Neural cell (in vitro differentiated cells): ENCODE data around the gene TMEM132A. TPM values are rescaled to one million over a fixed set of nuclear protein-coding genes. Genes with fewer than 3 reads are reported as not detected.

Experiments
- H2AFZ ChIP-seq: fragments of 200-600, 300-800 bp; sonication (generic), shearing (Covaris generic); 2 replicates; pipeline ENCODE4 v1.6.0; 2014; ENCODE audit warnings: low read depth, mild to moderate bottlenecking, antibody characterized with exemption, low read length, moderate library complexity
- H3F3A ChIP-seq: fragments of 200-600 bp; shearing (Covaris generic); 2 replicates; pipeline ENCODE4 v1.6.1; 2016; ENCODE audit warnings: mild to moderate bottlenecking, moderate library complexity, mixed read lengths, antibody characterized with exemption, low read length; ENCODE audit not compliant: insufficient read depth, poor library complexity, severe bottlenecking
- H3K27ac ChIP-seq: fragments of 200-600, 300-800 bp; sonication (generic), shearing (Covaris generic); 2 replicates; pipeline ENCODE4 v1.5.1; 2014; ENCODE audit warnings: mild to moderate bottlenecking, low read length, moderate library complexity
- H3K27me3 ChIP-seq: fragments of 300-800, 200-600 bp; sonication (generic), shearing (Covaris generic); 2 replicates; pipeline ENCODE4 v1.6.0; 2014; ENCODE audit warnings: mild to moderate bottlenecking, low read depth, low read length, moderate library complexity; ENCODE audit not compliant: insufficient read depth
- H3K36me3 ChIP-seq: fragments of 300-800, 200-600 bp; sonication (generic), shearing (Covaris generic); 2 replicates; pipeline ENCODE4 v1.5.1; 2014; ENCODE audit warnings: mild to moderate bottlenecking, antibody characterized with exemption, low read length, moderate library complexity; ENCODE audit not compliant: insufficient read depth
- H3K4me2 ChIP-seq: fragments of 300-800, 200-600 bp; sonication (generic), shearing (Covaris generic); 2 replicates; pipeline ENCODE4 v1.6.0; 2014; ENCODE audit warnings: mild to moderate bottlenecking, low read length
- H3K4me3 ChIP-seq: fragments of 300-800, 200-600 bp; sonication (generic), shearing (Covaris generic); 2 replicates; pipeline ENCODE4 v1.5.1; 2014; ENCODE audit warnings: mild to moderate bottlenecking, low read length, moderate library complexity
- H3K79me2 ChIP-seq: fragments of 200-600 bp; shearing (Covaris generic); replicated peaks from 2 replicates; pipeline ENCODE4 v1.6.0; 2014; ENCODE audit warnings: mild to moderate bottlenecking, low read length, moderate library complexity; ENCODE audit not compliant: insufficient read depth
- H3K9ac ChIP-seq: fragments of 300-800, 200-600 bp; sonication (generic), shearing (Covaris generic); 2 replicates; pipeline ENCODE4 v1.6.1; 2016; ENCODE audit warnings: mild to moderate bottlenecking, low read length, mixed read lengths
- H3K9me2 ChIP-seq: fragments of 200-600 bp; shearing (Covaris generic); 2 replicates; pipeline ENCODE4 v1.6.1; 2016; ENCODE audit warnings: mild to moderate bottlenecking, low read length, mixed read lengths; ENCODE audit not compliant: insufficient read depth
- H3K9me3 ChIP-seq: fragments of 200-600, 300-800 bp; sonication (generic), shearing (Covaris generic); 2 replicates; pipeline ENCODE4 v1.6.1; 2016; ENCODE audit warnings: mild to moderate bottlenecking, mixed run types, low read length, moderate library complexity, mixed read lengths
- H4K20me1 ChIP-seq: fragments of 200-600 bp; shearing (Covaris generic); 2 replicates; pipeline ENCODE4 v1.6.1; 2016; ENCODE audit warnings: mild to moderate bottlenecking, mixed run types; ENCODE audit not compliant: insufficient read depth
- EP300 ChIP-seq: fragments of 450-650 bp; conservative IDR thresholded peaks from 2 replicates; pipeline ENCODE4 v1.6.1; 2014; ENCODE audit warnings: antibody characterized with exemption, mild to moderate bottlenecking, moderate library complexity; ENCODE audit not compliant: poor library complexity, severe bottlenecking
- EZH2 ChIP-seq: fragments of 200-600, 300-800 bp; shearing (Covaris generic), sonication (generic); IDR thresholded peaks from 2 replicates; pipeline ENCODE4 v1.6.1; 2014; ENCODE audit warnings: antibody characterized with exemption, low read length, borderline replicate concordance, mild to moderate bottlenecking; ENCODE audit not compliant: insufficient read depth, poor library complexity, severe bottlenecking
- MXI1 ChIP-seq: fragments of 450-650 bp; conservative IDR thresholded peaks from 2 replicates; pipeline ENCODE4 v1.6.1; 2014; ENCODE audit warnings: antibody characterized with exemption, mild to moderate bottlenecking; ENCODE audit not compliant: poor library complexity, severe bottlenecking
- POLR2AphosphoS5 ChIP-seq: IDR thresholded peaks from 2 replicates; pipeline ENCODE4 v1.6.1; 2012
- RAD21 ChIP-seq: fragments of 450-650 bp; conservative IDR thresholded peaks from 2 replicates; pipeline ENCODE4 v1.6.1; 2014; ENCODE audit warnings: antibody characterized with exemption, mild to moderate bottlenecking, moderate library complexity
- SMC3 ChIP-seq: fragments of 450-650 bp; conservative IDR thresholded peaks from 2 replicates; pipeline ENCODE4 v1.6.1; 2014; ENCODE audit warnings: antibody characterized with exemption, mild to moderate bottlenecking, moderate library complexity; ENCODE audit not compliant: poor library complexity
- TAF1 ChIP-seq: IDR thresholded peaks from 2 replicates; pipeline ENCODE4 v1.6.1; 2012; ENCODE audit warnings: low read depth
- polyA plus RNA-seq: library from polyadenylated mRNA; depleted of rRNA; stranded (reverse); fragments of >200 nt; gene quantifications from 2 replicates; pipeline ENCODE4 v1.2.3, GENCODE V29; 2014
- TF ChIP-seq, protein P1 (sequence below): IDR thresholded peaks from 2 replicates; pipeline ENCODE4 v1.6.1; 2012; ENCODE audit warnings: borderline replicate concordance
- TF ChIP-seq, protein P2 (sequence below): fragments of 450-650 bp; IDR thresholded peaks from 2 replicates; pipeline ENCODE4 v1.5.1; 2014; ENCODE audit warnings: antibody characterized with exemption, mild to moderate bottlenecking, moderate library complexity; ENCODE audit not compliant: poor library complexity, severe bottlenecking

The TMEM132A gene
- polyA plus RNA-seq, 1 donor from 2014 or later: 215 TPM

DNA sequence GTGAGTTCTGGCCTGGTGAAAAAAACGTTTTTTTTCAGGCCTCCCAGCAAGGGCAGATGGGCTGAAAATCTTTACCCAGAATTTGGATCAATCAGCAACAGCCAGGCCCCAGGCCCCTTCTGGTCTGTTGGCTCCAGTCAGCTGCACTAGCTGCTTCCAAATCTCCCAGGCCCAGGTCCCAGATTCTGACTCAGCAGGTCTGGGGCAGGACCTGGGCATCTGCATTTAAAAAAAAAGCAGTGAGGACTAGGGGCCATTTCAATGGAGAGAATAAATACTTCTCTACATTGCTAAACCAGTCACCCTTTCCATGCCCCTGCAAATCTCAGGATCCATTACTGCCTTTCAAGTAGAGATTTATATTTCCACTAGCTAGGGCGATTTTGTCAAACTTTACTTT lies 23.4 kb downstream of the TMEM132A start:
- H3K9ac ChIP-seq: no peak overlapping the region
- no peak overlapping the region for H2AFZ ChIP-seq
- no peaks in the 10 kb centered on the region for H3K36me3 ChIP-seq
- no peaks in the 10 kb centered on the region for H4K20me1 ChIP-seq
- H3K4me3 ChIP-seq: no peak overlapping the region
- peaks cover 17% of the 10 kb centered on the region for H3K27me3 ChIP-seq
- H3K79me2 ChIP-seq: no peaks in the 10 kb centered on the region
- no peaks in the 10 kb centered on the region for H3K9me3 ChIP-seq
- H3K4me2 ChIP-seq: no peak overlapping the region
- H3K9me2 ChIP-seq: no peaks in the 10 kb centered on the region
- TF ChIP-seq SMC3: no peak
- TF ChIP-seq RAD21: no peak
- TF ChIP-seq, protein P1, sequence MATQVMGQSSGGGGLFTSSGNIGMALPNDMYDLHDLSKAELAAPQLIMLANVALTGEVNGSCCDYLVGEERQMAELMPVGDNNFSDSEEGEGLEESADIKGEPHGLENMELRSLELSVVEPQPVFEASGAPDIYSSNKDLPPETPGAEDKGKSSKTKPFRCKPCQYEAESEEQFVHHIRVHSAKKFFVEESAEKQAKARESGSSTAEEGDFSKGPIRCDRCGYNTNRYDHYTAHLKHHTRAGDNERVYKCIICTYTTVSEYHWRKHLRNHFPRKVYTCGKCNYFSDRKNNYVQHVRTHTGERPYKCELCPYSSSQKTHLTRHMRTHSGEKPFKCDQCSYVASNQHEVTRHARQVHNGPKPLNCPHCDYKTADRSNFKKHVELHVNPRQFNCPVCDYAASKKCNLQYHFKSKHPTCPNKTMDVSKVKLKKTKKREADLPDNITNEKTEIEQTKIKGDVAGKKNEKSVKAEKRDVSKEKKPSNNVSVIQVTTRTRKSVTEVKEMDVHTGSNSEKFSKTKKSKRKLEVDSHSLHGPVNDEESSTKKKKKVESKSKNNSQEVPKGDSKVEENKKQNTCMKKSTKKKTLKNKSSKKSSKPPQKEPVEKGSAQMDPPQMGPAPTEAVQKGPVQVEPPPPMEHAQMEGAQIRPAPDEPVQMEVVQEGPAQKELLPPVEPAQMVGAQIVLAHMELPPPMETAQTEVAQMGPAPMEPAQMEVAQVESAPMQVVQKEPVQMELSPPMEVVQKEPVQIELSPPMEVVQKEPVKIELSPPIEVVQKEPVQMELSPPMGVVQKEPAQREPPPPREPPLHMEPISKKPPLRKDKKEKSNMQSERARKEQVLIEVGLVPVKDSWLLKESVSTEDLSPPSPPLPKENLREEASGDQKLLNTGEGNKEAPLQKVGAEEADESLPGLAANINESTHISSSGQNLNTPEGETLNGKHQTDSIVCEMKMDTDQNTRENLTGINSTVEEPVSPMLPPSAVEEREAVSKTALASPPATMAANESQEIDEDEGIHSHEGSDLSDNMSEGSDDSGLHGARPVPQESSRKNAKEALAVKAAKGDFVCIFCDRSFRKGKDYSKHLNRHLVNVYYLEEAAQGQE: no peak
- no peak for TF ChIP-seq MXI1
- TF ChIP-seq EZH2: no peak
- TF ChIP-seq EP300: no peak
- TF ChIP-seq, protein P2, sequence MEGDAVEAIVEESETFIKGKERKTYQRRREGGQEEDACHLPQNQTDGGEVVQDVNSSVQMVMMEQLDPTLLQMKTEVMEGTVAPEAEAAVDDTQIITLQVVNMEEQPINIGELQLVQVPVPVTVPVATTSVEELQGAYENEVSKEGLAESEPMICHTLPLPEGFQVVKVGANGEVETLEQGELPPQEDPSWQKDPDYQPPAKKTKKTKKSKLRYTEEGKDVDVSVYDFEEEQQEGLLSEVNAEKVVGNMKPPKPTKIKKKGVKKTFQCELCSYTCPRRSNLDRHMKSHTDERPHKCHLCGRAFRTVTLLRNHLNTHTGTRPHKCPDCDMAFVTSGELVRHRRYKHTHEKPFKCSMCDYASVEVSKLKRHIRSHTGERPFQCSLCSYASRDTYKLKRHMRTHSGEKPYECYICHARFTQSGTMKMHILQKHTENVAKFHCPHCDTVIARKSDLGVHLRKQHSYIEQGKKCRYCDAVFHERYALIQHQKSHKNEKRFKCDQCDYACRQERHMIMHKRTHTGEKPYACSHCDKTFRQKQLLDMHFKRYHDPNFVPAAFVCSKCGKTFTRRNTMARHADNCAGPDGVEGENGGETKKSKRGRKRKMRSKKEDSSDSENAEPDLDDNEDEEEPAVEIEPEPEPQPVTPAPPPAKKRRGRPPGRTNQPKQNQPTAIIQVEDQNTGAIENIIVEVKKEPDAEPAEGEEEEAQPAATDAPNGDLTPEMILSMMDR: no peak
- H3F3A ChIP-seq: no peaks in the 10 kb centered on the region
- H3K27ac ChIP-seq: no peak overlapping the region

DNA sequence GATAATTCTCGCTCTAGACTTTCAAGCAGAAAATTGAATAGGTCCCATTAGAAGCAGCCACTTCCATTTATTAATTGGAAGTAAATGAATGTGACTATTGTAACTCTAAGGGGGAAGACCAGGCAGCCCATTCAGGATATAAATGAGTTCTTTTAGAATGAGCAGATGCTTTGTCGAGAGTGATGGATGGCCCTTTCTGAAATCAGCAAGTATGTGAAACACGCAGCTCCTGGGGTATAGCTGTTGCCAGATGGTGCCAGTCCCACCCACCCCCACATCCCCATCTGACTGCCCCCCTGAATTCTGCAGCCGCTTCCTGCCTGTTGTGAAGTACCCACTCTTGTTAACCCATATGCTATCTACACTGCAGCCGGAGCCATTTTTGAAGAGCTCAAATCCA lies 24.0 kb downstream of the TMEM132A start:
- Histone ChIP-seq H3K27ac (no peak overlapping the region), H3K36me3 (no peaks in the 10 kb centered on the region), H3K79me2 (no peaks in the 10 kb centered on the region), H3K9me2 (no peaks in the 10 kb centered on the region), H3K4me3 (no peak overlapping the region), H3K27me3 (peaks cover 17% of the 10 kb centered on the region), H4K20me1 (no peaks in the 10 kb centered on the region), H3F3A (no peaks in the 10 kb centered on the region), H3K9ac (no peak overlapping the region), H3K9me3 (no peaks in the 10 kb centered on the region), H3K4me2 (no peak overlapping the region), H2AFZ (no peak overlapping the region)
- TF ChIP-seq POLR2AphosphoS5 (no peak), MXI1 (no peak), EP300 (no peak), EZH2 (no peak), TAF1 (no peak), SMC3 (no peak), RAD21 (no peak)
- TF ChIP-seq, protein P1: no peak
- TF ChIP-seq, protein P2: no peak
